Measurements from ENCODE around the gene MACROD1.
A peak's percentile ranks its signal among the peaks of the same experiment; 100 is the strongest.
"Not testable (repeated sequence)": the region's sequence is repeated elsewhere in the genome, so short reads cannot be mapped to it uniquely, and the experiment has no call there.

Gene MACROD1

DNA sequence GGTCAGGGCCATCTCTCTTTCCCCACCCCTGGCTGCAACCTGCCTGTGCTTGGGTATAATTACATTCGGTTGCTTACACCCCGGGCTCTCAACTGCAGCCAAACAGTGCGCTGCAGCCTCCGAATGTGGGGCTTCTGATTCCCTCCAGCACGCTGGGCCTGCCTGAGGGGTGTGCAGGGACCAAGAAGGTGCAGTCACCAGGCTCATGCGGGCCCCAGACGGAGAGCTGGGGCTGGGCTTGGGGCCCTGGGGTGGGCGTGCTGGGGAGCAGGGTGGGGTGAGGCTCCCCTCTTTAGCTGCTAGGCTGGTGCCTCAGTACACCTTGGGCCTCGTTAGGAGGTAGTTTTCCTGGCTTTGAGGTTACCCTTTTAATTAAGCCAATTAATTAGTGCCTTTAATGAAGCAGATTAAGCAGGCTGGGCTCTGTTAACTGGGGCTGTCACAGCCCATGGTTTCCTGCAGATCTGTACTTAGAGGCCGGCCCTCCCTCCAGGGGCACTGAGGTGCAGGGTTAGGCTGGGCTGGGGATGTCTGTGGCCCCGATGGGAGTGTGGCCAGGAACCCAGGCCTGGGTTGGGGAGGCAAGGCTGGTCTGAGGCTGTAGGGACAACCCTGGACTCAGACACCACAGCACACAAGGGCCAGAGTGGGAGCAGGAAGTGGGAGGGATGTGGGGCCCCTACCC lies 112.8 kb downstream of the MACROD1 start:
- no peak for DNase-seq

DNA sequence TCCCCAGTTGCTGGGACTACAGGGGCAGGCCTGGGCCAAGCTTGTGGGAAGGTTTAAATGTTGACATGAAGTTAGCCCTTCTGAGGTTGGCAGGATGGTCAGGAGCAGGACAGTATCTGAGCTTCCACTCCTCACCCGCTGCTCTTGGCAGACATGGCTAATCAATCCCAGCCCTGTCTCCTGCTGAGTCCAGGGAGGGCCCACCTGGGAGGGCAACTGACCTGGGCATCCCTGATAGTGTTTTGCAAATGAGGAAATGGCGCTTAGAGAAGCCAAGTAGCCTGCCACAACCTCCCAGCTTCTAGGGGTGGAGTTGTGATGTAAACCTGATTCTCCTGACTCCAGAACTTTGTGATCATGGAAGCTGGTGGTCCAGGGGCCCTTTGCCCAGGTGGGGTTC lies 113.5 kb downstream of the MACROD1 start:
- no peak for DNase-seq

GRCh38 chr11:64051297-64051696 lies 114.6 kb downstream of the MACROD1 start:
- no peak for DNase-seq

GRCh38 chr11:64049509-64049908 lies 116.4 kb downstream of the MACROD1 start:
- DNase-seq: no peak

DNA sequence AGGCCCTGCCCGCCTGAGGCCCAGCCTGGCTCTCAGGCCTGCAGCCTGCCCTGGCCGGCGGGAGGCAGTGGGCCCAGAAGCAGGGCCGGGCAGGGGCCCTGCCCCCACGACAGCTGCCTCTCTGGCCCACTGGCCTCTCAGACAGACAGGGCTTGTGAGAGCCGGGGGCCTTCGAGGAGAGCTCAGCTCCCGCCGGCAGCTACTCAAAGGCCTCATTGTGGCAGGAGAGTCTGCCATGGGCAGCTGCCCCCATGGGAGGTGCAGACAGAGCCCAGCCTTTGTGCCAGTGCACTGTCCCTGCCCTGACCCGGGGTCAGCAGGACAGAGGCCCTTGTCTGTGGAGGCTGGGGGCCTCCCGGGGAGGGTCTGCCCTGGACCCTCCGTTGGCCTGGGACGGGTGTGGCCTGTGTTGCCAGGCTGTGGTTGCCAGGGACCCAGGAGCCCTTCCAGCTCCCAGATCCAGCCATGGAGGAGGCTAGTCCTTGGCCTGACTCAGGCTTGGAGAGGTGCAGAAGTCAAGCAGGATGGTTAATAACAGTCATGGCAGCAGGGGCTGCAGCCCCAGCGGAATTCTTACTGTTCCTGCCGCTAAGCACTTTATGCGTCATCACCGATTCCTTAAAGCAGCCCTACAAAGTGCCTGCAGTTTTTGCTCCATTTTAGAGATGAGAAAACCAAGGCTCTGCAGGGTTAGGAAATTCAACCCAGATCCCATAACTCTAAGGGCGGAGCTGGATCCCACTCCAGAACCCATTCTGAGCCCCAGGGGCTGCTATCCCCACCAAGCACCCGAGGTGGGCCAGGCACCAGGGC lies 117.7 kb downstream of the MACROD1 start:
- peak; percentile 78 for DNase-seq

DNA sequence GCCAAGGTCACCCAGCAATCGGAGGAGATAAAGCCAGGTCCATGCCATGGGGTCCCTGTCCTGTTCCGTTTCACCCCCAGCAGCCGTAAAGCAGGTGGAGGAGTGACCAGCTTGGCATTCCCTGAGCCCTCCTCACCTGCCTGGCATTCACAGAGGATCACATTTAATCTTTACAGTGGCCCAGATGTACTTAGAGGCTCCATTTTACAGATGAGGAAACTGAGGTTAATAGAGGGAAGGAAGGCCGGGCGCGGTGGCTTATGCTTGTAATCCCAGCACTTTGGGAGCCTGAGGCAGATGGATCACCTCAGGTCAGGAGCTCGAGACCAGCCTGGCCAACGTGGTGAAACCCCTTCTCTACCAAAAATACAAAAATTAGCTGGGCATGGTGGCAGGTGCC lies 118.5 kb downstream of the MACROD1 start:
- DNase-seq: not testable (repeated sequence)

GRCh38 chr11:64045700-64046099 lies 120.2 kb downstream of the MACROD1 start:
- no peak for DNase-seq

GRCh38 chr11:64044730-64045393 lies 121.1 kb downstream of the MACROD1 start:
- no peak for DNase-seq

DNA sequence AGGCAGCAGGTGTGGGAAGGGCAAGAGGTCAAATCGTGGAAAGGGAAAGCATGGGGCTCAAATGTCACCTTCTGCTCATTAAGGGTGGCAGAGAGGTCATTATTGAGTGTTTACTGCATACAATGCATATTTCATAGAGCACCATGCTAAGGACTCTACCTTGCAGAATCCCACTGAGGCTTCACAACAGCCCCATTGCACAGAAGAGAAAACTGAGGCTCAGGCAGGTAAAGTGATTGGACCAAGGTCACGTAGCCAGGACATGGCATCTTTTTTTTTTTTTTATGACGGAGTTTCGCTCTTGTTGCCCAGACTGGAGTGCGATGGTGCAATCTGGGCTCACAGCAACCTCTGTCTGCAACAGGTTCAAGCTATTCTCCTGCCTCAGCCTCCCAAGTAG lies 122.4 kb downstream of the MACROD1 start:
- DNase-seq: no peak

DNA sequence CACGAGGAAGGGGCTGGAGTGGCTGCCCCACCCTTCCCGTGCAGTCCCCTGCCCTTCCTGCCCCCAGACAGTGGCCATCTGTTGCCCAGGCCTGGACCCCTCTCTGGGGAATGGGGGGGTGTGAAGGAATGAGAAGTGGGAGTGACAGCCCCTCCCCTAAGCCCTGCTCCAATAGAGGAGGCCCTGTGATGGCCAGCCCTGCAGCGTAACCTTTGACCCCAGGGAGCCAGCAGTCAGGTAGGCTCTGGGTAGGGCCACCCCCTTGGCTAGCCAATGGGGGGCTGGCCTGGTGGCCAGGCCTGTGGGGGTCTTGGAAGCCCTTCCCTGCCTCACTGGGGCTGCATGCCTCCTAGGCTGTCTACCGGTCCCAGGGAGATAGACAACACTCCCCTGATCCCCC lies 123.6 kb downstream of the MACROD1 start:
- no peak for DNase-seq

DNA sequence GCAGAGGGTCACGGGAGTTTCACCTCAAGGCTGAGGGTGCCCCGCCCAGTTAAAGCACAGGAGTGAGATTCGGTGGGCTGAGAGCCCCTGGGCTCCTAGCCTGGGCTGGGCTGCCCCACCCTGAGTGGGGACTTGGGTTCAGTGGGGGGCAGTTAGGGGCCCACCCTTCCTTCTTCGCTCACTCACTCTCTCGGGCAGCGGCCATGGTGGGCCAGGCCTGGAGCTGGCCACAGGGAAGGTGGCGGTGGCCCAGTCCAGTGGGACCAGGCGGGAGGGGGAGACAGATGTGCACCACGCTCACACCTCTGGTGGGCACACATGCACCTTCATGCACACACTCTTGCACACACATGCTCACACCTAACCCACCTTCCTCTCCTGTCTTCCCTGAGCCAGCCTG lies 124.1 kb downstream of the MACROD1 start:
- DNase-seq: no peak

DNA sequence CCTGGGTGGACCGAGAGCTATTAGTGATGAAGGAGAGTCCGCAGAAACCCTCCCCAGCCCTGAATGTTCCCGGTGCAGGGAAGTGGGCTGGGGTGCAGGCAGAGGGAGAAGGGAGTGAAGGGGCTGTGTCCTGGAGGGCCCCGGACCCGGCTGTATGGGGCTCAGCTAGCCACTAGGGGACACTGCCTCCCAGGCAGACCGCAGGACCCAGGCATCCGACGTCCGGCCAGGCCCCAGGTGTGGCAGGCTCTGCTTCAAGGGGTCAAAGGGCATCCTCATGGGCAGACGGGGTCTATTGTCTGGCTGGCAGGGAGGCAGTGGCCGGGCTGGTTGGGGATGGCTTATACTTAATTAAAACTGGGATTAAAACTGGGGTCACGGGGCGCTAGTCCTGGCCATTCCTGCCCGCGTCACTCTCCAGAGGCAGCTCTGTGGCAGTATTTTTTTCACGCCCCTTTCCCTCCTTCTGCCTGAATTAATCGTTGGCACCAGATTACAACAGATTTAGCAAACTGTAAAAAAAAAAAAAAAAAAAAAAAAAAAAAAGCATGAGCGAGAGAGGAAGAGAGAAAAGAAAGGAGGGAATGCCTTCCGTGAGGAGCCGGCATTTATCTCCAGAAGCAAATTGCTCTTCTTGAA lies 125.1 kb downstream of the MACROD1 start:
- DNase-seq: no peak

GRCh38 chr11:64039012-64039665 lies 126.8 kb downstream of the MACROD1 start:
- no peak for DNase-seq

GRCh38 chr11:64038500-64038899 lies 127.4 kb downstream of the MACROD1 start:
- no peak for DNase-seq

DNA sequence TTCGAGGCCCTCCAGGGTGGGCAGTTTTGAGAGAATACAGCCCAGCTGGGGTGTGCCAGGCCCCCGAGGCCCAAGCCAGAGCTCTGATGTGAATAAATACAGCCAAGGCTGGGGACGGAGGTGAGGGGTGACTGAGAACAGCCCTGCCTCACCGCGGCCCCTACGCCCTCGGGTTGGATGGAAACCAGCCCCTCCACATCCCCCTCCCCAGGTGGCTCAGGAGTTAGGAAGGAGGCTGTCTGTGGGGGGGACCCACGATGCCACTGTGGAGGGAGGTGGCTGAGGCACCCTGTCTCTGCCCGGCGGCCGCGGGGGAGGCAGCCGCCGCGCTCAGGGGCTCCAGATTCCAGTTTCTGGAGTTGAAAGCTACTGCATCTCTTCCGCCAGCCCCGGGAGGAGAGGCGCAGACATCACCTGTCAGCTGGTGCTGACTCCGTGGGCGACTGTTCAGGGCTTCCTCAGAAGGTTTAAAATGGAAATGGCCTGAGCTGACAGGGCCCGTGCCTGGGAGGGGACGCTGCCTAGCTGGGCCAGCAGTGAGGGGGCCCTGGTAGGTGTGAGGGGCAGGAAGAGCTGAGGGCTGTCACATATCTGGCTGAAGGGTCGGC lies 128.8 kb downstream of the MACROD1 start:
- no peak for DNase-seq

DNA sequence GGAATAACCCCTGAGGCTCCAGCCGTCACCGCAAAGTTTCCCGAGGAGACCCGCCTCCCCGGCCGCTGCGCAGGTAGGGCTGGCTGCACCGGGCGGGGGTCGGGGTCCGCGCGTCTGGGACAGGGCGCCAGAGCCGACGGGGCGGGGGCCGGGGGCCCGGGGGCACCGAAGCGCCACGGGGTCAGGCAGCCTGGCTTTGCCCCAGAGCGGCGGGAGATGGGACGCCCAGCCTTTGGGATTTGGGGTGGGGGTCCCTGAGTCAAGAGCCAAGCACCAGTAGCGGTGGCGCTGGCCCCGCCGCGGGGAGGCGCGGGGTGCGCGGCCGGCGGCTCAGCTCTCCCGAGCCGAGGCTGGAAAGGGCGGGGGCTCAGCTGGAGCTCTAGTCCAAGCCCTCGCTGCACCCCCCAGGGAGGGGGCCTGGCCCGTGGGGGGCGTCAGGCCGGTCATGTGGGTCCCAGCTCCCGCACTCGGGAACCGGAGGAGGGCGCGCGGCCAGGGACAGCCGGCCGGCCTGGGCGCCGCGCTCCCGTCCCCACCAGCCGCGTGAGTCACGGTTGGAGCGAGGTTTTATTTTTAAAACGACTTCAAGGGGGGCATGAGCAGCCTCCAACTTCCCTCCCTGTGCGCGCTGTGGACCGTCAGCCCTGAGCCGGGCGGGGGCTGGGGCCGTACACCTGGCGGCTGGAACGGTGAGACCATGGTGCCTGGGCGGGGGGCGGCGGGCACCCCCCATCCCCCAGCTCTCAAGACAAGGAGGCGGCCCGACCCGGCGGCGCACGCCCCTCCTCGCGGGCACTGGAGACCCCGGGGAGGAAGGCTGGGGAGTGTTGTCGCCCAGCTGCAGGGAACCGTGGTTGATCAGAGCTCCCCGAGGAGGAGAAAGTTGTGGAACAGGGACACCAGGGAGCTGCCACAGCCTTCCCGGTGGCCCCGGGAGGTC lies 129.6 kb downstream of the MACROD1 start:
- no peak for DNase-seq

DNA sequence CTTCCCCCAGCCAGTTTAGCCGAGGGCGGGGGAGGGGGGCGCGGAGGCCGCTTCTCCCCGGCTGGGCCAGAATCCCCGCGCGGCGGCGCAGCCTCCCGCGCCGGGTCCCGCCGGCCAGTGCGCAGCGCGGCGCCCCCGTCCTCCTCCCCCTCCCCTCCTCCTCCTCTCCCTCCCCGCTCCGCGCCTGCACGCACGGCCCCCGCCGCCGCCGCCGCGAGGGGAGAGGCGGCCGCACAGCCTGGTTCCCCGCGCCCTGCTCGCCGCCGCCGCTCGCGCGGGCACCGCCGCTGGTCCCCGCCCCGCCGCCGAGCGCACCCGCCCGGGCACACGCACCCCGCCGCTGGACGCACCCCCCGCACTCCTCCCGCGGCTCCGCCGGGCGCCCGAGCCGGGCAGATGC lies 130.3 kb downstream of the MACROD1 start, which contains the start of gene FLRT1:
FLRT1 (plus strand) TSS at position 356 of the 400 bp plus-strand sequence. CDS start 80,337 bp downstream, outside the sequence.
- DNase-seq: no peak

- DNase-seq: no peak
These were observed 130.8 kb downstream of the MACROD1 start for GRCh38 chr11:64035081-64035524.

GRCh38 chr11:64034411-64034811 lies 131.5 kb downstream of the MACROD1 start:
- no peak for DNase-seq

DNA sequence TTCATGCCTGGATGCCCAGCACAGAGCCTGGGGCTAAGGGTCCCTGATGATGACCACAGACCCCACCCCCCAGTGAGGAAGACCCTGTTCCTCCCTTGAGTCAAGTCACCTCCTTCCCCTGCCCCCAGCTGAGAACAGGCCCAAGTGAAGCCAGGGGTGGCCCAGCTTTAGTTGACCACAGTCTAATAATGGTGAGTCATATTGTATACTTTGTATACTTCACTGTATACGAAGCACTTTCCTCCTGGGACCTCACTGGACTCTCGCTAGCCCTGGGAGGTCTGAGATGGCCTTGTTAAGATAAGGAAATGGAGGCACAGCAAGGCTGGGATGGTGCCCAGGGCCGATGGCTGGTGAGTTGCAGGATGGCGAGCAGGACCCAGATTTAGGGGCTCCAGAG lies 133.9 kb downstream of the MACROD1 start:
- DNase-seq: no peak

DNA sequence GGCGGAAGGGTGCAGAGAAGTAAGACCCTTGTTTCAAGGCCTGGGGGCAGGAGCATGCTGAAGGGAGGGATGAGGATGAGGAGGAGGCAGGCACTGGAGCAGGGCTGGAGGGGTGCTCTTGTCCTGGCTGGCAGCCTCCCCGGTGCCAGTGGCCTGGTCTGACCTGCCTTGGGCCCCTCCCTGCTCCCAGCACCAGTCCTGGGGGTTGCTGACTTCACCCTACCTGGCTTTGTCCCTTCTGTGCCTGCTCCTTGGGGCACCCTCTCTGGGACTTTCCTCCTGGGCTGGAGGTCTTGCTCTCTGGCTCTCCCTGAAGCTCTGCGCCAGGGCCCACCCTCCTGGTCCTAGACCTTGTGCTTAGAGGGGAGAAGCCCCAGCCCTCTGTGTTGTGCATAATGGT lies 134.9 kb downstream of the MACROD1 start:
- no peak for DNase-seq

All from left hindlimb (tissue), 1 donor.